SKM-1 treated with dmso at 0.1 percent for 144 hours (cell line): ENCODE results near the gene DLG2.

Experiments
- DNase-seq: peaks from one replicate; lab custom pipeline; 2025; ENCODE audit not compliant: unreplicated experiment; lab: John Stamatoyannopoulos, UW

DLG2 gene

DNA sequence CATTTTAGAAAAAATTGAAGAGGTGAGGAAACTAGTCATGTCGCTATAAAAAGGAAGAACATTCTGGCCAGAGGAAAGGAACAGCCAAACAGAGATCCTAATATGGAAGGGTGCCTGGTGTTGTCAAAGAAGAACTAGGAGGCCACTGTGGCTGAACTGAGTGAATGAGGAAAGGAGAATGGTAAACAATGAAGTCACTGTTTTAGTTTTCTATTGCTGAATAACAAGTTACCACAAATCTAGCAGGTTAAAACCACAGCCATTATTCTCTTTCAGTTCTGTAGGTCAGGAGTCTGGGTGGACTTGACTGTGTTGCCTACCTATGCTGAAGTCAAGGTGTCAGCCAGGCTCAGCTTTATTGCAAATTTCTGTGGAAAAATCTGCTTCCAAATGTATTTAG, 1791.7 kb downstream of the DLG2 start:
- no peak for DNase-seq

GRCh38 chr11:83831929-83832328, 1795.2 kb downstream of the DLG2 start:
- DNase-seq = no peak

- DNase-seq = peak; percentile 73
These were observed 1799.1 kb downstream of the DLG2 start for GRCh38 chr11:83827940-83828554.

DNA sequence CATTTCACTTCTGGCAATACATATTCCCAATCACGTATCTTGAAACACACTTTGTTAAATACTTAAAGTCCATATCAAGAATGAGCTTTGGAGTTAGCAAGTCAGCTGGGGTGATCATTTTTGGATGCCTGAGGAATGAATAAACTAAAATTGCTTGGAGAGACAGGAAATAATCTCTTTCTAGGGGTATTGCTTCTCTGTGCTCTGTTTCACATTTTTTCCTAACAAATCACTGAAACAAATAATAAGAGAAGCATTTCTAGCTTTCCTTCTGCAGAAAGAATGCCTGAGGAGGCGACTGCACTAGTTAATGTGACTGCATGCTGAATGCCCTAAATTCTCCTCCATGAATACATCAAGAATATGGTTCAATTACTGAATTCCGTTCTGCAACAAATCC, 1799.6 kb downstream of the DLG2 start:
- DNase-seq = no peak

GRCh38 chr11:83826078-83826477, 1801.1 kb downstream of the DLG2 start:
- no peak for DNase-seq

- DNase-seq = no peak
These were observed 1803.6 kb downstream of the DLG2 start for GRCh38 chr11:83823461-83824025.

DNA sequence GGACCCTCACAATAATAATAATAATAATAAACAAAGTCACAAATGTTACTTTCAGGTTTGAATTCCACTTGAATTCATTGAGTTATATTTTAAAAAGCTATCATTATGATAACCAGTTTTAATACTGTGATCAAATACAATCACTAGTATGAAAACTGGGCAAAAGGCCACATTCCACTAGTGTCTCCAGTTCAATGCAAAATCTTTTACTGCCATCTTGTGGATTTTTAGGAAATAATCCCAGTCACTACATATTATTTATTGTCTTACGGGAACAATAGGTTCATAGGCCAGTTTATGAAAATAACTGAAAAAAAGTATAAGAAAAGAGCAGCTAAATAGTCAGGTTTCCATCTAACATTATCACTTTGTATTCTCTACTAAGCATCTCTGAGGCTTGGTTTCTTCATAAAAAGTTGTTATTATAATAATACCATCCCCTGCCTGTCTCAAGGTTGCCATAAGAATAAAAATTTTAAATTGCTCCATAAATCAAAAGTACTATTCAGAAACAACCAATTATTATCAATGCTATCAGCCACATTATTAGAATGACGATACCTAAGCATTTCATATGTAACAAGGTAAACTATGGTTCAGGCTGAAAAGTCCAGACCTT, 1807.1 kb downstream of the DLG2 start:
- peak; percentile 34 for DNase-seq

- DNase-seq = no peak
These were observed 1808.8 kb downstream of the DLG2 start for GRCh38 chr11:83818349-83818748.

- DNase-seq = no peak
These were observed 1810.5 kb downstream of the DLG2 start for GRCh38 chr11:83816572-83817187.

- no peak for DNase-seq
These were observed 1811.4 kb downstream of the DLG2 start for GRCh38 chr11:83815736-83816135.

DNA sequence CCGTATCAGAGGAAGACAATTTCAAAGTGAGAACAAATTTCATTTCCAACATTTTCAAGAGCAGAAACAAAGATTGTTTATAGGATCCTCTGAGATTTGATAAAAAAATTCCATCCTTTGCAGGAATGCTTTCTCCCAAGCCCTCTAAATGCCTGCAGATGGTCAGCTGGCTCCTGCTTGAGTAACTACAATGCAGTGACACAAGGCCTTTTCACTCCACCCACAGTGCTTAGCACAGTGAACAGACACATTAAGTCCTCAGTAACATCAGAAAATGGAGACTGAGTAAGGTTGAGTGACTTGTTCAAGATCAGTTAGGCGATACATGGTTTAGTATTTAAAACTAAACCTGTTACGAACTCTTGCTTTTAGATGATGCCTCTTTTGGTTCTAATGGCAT, 1813.8 kb downstream of the DLG2 start:
- DNase-seq = no peak

- no peak for DNase-seq
These were observed 1817.9 kb downstream of the DLG2 start for GRCh38 chr11:83809274-83809673.

GRCh38 chr11:83801799-83802198, 1825.3 kb downstream of the DLG2 start:
- no peak for DNase-seq

DNA sequence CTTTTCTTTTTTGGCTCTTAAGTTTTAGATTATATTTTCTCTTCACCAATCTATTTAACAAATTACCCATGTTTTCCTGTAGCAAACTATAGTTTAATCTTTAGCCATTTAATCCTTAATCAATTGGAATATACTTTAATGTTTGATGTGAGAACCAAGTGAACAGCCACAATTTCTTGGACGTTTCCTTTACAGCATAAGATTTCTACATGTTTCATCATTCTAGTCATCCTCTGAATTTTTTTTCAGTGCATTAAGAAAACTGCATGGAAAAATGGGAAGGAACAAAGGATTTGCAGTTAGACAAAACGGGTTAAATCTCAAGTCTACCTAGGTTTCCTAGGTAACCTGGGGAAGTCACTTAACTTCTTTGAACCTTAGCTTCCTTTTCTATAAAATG, 1833.8 kb downstream of the DLG2 start:
- DNase-seq = no peak

DNA sequence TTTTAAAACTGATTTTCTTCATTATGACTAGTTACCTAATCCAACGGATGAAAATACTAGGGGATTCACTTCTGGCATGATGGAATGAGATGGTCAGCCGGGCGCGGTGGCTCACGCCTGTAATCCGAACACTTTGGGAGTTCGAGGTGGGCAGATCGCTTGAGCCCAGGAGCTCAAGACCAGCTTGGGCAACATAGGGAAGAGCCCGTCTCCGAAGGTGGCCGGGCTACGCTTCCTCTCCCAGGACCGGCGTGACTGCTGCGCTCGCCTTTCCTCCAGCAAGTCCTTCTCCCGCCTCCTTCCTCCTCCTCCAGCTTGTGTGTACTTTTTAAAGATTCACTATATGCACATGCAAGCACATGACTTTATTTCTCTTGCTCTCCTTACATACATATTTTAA, 1835.6 kb downstream of the DLG2 start:
- no peak for DNase-seq

- DNase-seq = no peak
These were observed 1841.2 kb downstream of the DLG2 start for GRCh38 chr11:83785942-83786341.

- DNase-seq = no peak
These were observed 1842.7 kb downstream of the DLG2 start for GRCh38 chr11:83784419-83784818.

GRCh38 chr11:83782329-83782728, 1844.8 kb downstream of the DLG2 start:
- no peak for DNase-seq

- no peak for DNase-seq
These were observed 1847.3 kb downstream of the DLG2 start for GRCh38 chr11:83779876-83780275.

DNA sequence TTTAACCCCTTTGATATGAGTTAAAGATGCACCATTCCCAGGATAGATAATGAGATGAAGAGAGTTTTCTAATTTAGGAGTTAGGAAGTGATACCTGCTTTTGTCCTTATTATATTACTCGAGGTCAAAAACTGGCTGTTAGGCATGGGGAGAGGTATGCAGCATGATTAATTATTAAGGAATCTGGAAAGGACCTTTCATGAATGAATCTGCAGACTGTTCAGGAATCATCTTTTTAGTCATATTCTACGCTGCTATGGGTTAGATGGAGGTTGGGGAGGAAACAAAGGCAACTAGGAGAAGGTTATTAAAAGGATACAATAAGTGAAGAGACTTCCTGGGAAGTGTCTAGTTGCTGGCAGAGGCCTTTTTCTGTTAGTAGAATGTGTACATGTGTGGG, 1848.5 kb downstream of the DLG2 start:
- no peak for DNase-seq

GRCh38 chr11:83773950-83774880, 1852.9 kb downstream of the DLG2 start:
- no peak for DNase-seq
